Activated naive CD8-positive, alpha-beta T cell treated with anti-CD3 and anti-CD28 coated beads, Interleukin-2, amount 50 U/mL, for 24 hours (primary cell): ENCODE data around the gene LARGE1.

ENCODE experiments used
- ATAC-seq: fragments of 150-1000 bp; cut with Tn5 transposase; one replicate; pipeline ENCODE4 v1.10.0; 2021
- DNase-seq: peaks from one replicate; pipeline ENCODE4 v3.0.0; 2021
- H3K27ac Mint-ChIP-seq: one replicate; pipeline ENCODE4 v1.8.0; 2021; ENCODE audit warnings: mild to moderate bottlenecking, mixed read lengths
- H3K27me3 Mint-ChIP-seq: one replicate; pipeline ENCODE4 v1.8.0; 2021; ENCODE audit warnings: mixed read lengths
- H3K36me3 Mint-ChIP-seq: one replicate; pipeline ENCODE4 v1.8.0; 2021; ENCODE audit warnings: low read depth, mixed read lengths
- H3K4me1 Mint-ChIP-seq: one replicate; pipeline ENCODE4 v1.8.0; 2021; ENCODE audit warnings: mixed read lengths
- H3K4me3 Mint-ChIP-seq: one replicate; pipeline ENCODE4 v1.8.0; 2021; ENCODE audit warnings: mild to moderate bottlenecking, moderate library complexity, mixed read lengths
- H3K9me3 Mint-ChIP-seq: one replicate; pipeline ENCODE4 v1.8.0; 2021; ENCODE audit warnings: mixed read lengths

The LARGE1 gene

DNA sequence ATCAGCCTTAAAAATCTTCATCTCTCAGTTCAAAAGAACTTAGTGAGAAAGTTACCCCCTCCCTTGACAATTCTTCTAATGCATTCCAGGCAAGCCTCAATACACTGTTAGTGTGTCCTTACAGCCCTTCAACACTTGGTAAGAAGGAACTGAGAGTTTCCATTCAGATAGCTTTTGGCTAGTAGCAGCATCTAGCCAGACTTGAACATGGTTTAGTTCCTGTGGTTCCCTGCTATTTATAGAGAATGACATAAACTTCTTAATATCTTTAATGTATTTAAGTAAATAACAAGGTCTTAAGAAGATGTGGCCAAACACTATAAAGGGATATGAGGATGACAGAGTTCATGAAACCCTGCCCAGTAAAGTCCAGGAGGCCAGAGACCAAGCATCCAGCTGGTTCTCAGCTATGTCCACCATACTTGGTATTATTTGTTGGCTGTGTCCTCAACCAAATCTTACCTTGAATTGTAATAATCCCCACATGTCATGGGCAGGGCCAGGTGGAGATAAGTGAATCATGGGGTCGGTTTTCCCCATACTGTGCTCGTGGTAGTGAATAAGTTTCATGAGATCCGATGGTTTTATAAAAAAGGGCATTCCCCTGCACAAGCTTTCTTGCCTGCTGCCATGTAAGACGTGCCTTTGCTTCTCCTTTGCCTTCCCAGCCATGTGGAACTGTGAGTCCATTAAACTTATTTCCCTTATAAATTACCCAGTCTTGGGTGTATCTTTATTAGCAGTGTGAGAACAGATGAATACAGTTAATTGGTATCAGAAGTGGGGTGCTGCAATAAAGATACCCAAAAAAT lies 132.4 kb downstream of the LARGE1 start:
- peaks cover 7% of the 10 kb centered on the region for H3K36me3 Mint-ChIP-seq
- no peak overlapping the region for H3K4me3 Mint-ChIP-seq
- ATAC-seq (no peak), DNase-seq (no peak)
- peaks cover 45% of the 10 kb centered on the region for H3K9me3 Mint-ChIP-seq
- peaks cover 2% of the 10 kb centered on the region for H3K4me1 Mint-ChIP-seq
- H3K27me3 Mint-ChIP-seq: no peaks in the 10 kb centered on the region
- H3K27ac Mint-ChIP-seq: no peak overlapping the region

DNA sequence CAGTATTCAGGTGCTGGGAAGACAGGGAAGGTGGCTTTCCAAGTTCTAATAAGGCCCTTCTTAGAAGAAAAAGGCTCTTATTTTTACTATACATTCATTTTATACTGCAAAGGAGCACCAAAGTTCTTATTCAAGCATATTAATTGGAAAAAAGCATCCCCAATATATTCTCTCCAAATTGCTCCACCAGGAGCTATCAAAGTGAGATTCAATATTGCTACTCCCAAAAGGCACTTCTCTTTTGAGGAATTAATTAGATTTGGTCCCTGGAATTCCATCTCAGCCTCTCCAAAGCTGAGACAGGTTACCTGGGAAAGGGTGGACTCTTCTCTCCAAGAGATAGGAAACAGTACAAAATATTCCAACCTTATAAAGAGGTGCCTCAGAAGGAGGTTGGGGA lies 134.1 kb downstream of the LARGE1 start:
- Mint-ChIP-seq H3K27me3 (no peaks in the 10 kb centered on the region), H3K27ac (no peak overlapping the region), H3K4me3 (no peak overlapping the region), H3K9me3 (peaks cover 40% of the 10 kb centered on the region), H3K4me1 (peaks cover 2% of the 10 kb centered on the region), H3K36me3 (peaks cover 7% of the 10 kb centered on the region)
- ATAC-seq (no peak), DNase-seq (no peak)

DNA sequence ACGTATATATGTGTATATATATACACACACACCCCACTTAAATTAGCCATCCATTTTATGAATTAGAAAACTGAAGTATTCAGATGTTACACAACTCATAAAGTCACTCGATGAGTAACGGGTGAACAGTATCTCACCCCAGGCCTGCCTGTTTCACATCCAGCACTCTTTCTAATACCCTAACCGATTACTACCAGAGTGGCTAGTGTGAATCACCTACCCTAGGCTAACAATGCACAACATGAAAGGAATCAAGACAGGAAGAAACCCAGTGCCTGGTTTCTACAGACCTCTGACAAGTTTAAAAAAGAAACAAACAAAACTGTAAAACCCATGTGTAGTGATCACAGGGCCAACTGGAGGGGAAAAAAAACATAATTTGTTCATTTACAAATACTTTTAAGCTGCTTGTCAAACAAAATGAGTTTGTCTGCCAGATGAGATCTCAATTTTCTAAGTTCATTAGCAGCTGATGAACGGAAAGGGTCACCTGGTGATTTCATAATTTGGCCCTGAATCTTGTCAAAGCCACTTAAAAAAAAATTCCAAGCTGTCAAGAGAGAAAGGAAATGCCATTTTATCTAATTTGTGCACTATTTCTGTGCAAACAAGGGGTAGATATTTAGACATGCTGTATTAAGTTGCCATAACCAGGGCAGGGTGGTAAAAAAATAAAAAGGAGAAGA lies 134.8 kb downstream of the LARGE1 start:
- Mint-ChIP-seq H3K36me3 (peaks cover 7% of the 10 kb centered on the region), H3K9me3 (peaks cover 34% of the 10 kb centered on the region), H3K27ac (no peak overlapping the region), H3K27me3 (no peaks in the 10 kb centered on the region), H3K4me3 (no peak overlapping the region), H3K4me1 (peaks cover 2% of the 10 kb centered on the region)
- DNase-seq (no peak), ATAC-seq (no peak)

DNA sequence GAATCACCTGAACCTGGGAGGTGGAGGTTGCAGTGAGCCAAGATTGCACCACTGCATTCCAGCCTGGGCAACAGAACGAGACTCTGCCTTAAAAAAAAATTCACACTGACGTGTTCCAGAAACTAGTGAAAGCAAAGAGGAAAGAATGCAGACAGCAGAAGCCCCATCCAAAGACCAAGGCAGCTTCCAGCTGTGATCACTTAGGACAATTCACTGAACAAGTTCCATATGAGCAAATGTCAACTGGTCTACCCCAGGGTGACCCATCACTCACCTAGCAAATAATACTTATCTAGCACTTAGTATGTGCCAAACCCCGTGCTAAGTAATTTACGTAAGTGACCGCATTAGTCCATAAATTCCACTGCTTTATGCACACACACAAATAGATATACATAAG lies 138.9 kb downstream of the LARGE1 start:
- no peak overlapping the region for H3K27ac Mint-ChIP-seq
- no peak overlapping the region for H3K4me3 Mint-ChIP-seq
- peaks cover 4% of the 10 kb centered on the region for H3K9me3 Mint-ChIP-seq
- DNase-seq: no peak
- H3K4me1 Mint-ChIP-seq: no peaks in the 10 kb centered on the region
- no peaks in the 10 kb centered on the region for H3K27me3 Mint-ChIP-seq
- ATAC-seq: no peak
- H3K36me3 Mint-ChIP-seq: no peaks in the 10 kb centered on the region

DNA sequence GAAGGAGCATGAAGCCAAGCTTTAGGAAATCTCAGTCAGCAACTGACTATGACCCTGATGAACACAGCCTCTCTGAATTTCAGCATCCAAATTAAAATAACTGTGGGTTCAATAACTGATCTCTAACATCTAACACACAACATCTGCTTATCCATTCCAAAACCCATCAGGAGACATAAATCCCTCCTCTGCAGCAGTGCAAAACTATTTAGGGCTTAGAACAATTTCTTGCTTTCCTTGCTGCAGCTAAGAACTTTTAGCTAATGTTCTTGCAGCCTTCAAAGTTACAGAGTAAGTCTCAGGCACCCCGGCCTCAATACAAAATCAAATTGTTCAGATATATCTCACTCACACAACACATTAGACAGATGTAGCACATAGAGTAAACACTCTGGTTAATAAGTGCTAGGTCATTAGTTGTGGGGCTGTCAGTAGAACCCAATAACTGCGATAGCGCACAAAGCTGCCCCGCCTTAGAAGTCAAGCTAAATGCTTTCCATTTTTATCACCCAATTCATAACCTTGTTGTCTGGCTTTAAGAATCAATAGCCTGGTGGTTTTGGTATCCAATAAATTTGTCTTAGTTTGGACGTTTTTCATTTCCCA lies 139.6 kb downstream of the LARGE1 start:
- peaks cover 4% of the 10 kb centered on the region for H3K9me3 Mint-ChIP-seq
- no peak overlapping the region for H3K27ac Mint-ChIP-seq
- ATAC-seq (no peak), DNase-seq (no peak)
- H3K4me1 Mint-ChIP-seq: no peaks in the 10 kb centered on the region
- H3K36me3 Mint-ChIP-seq: no peaks in the 10 kb centered on the region
- no peaks in the 10 kb centered on the region for H3K27me3 Mint-ChIP-seq
- H3K4me3 Mint-ChIP-seq: no peak overlapping the region

DNA sequence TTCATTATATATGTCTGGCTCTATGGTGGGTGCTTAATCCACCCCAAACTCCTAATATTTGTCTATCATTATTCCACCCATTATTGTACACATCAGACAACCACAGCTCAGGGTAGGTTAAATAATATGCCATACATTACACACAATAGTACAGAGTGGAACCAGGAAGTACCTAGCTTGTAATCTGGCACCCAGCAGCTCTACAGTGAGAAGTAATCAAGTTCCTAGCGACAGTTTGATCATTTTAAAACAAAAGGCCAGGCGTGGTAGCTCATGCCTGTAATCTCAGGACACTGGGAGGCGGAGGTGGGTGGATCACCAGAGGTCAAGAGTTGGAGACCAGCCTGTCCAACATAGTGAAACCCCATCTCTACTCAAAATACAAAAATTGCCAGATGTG lies 141.0 kb downstream of the LARGE1 start:
- ATAC-seq (no peak), DNase-seq (no peak)
- H3K27me3 Mint-ChIP-seq: no peaks in the 10 kb centered on the region
- H3K36me3 Mint-ChIP-seq: no peaks in the 10 kb centered on the region
- no peak overlapping the region for H3K4me3 Mint-ChIP-seq
- no peaks in the 10 kb centered on the region for H3K4me1 Mint-ChIP-seq
- H3K27ac Mint-ChIP-seq: no peak overlapping the region
- H3K9me3 Mint-ChIP-seq: peaks cover 4% of the 10 kb centered on the region

DNA sequence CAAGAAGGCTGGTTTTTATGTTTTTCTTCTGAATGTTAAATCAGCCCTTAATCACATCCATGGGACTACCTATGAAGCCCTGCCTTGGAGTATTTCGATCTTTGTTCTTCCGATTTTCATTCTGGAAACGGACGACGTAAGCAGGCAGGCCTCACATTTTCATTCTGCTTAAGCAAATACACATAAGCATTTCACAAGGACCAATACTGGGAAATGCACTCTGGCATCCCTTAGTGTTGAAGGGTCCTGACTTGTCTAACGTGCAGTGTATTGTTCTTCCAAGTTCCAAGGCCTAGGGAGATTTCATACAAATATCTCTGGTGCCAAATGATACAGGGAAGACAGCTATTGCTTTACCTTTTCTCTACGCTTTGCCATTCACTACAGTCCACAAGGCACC lies 143.8 kb downstream of the LARGE1 start:
- Mint-ChIP-seq H3K27ac (no peak overlapping the region), H3K27me3 (no peaks in the 10 kb centered on the region), H3K4me1 (no peaks in the 10 kb centered on the region)

DNA sequence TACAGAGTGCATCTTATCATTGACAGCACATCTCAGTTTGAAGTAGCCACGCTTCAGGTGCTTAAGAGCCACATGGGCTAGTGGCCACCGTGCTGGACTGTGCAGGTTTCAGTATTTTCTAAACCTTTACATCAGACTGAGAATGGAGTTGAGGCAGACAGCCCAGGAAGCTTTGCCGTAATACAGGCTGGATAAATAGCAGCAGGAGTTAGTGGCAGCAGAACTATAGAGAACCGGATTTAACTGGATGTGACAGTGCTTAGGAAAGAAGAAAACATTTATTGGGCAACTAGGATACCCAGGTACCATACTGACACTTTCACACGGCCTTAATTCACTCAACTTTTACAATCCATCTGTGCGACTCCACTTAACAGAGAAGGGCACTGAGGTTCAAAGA lies 145.5 kb downstream of the LARGE1 start:
- Mint-ChIP-seq H3K27me3 (no peaks in the 10 kb centered on the region), H3K27ac (no peak overlapping the region), H3K4me3 (no peak overlapping the region), H3K9me3 (no peaks in the 10 kb centered on the region), H3K36me3 (no peaks in the 10 kb centered on the region), H3K4me1 (no peaks in the 10 kb centered on the region)
- no peak for DNase-seq
- ATAC-seq: no peak

More for the DNA sequence above, 143.8 kb downstream of the LARGE1 start:
- DNase-seq (no peak), ATAC-seq (no peak)
- Mint-ChIP-seq H3K36me3 (no peaks in the 10 kb centered on the region), H3K4me3 (no peak overlapping the region), H3K9me3 (no peaks in the 10 kb centered on the region)

DNA sequence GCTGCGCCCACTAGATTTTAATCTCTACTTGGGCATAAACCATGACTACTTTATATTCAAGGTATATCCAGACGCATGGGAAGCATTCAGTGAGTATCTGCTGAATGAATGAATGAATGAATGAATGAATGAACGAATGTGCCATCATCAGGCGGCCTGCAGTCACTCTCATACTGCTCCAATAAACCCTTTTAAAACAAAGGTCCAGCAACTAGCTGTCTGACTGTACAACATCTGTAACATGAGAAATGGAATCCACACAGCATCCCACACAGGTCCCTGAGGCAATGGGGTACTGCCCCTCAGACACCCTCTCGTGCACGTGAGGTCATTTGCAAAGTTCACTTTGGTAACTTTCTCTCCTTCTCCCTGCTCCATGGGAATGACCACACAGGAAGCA lies 147.5 kb downstream of the LARGE1 start:
- no peak overlapping the region for H3K4me3 Mint-ChIP-seq
- H3K36me3 Mint-ChIP-seq: no peaks in the 10 kb centered on the region
- DNase-seq (no peak), ATAC-seq (no peak)
- peaks cover 3% of the 10 kb centered on the region for H3K9me3 Mint-ChIP-seq
- H3K27ac Mint-ChIP-seq: no peak overlapping the region
- H3K4me1 Mint-ChIP-seq: no peaks in the 10 kb centered on the region
- no peaks in the 10 kb centered on the region for H3K27me3 Mint-ChIP-seq

DNA sequence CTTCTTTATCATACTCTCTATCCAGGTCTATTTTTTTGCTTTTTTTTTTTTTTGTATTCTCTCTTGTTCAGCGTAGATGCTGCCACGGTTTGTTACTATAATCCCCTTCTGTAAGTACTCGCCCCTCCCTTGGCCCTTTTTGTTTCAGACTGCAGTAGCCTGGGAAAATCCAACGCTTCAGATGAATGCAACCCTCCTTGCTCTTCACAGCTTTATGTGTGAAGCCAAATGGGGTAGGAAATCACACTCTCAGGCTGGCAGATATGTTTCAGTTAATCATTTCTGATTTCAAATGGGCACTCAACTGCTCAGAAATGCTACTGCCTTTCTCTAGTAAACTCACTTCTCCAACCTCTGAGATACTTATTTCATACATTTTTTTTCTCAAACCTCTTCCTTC lies 149.1 kb downstream of the LARGE1 start:
- Mint-ChIP-seq H3K4me3 (no peak overlapping the region), H3K36me3 (no peaks in the 10 kb centered on the region), H3K27ac (no peak overlapping the region), H3K4me1 (no peaks in the 10 kb centered on the region), H3K9me3 (peaks cover 3% of the 10 kb centered on the region), H3K27me3 (no peaks in the 10 kb centered on the region)
- DNase-seq (no peak), ATAC-seq (no peak)

DNA sequence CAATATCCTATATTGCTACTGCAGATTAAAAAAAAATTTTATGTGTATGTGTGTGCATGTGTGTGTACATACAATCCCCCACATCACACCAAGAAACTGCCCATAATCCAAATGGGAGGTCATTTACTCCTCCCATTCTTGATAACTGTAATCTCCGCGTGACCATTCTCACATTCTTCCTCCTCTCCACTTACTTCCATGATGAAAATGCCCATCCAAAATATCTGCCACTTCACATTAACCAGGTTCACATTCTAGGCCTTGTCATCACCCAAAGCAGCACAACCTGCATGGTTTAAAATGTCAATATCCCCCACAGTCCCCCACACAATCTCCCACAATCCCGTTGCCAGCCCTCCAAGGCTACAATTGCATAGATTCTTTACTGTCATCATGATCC lies 149.6 kb downstream of the LARGE1 start:
- DNase-seq: no peak
- Mint-ChIP-seq H3K9me3 (peaks cover 3% of the 10 kb centered on the region), H3K36me3 (no peaks in the 10 kb centered on the region), H3K4me3 (no peak overlapping the region), H3K4me1 (no peaks in the 10 kb centered on the region), H3K27me3 (no peaks in the 10 kb centered on the region), H3K27ac (no peak overlapping the region)
- no peak for ATAC-seq

DNA sequence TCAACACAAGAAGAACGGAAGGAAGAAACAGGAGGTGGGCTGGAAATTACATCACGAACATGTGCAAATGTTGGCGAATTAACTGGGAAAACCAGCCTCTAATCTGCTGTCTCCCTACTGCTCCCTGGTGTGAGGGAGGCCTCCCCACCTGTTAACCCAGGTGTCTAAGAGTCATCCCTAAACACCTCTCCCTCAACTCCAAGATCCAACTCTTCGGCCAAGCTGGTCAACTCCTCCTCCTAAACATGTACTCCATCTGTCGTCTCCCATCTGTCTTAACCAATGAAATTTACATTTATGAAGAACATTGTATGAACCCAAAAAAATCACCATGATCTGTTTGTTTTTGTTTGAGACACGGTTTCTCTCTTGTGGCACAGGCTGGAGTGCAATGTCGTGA lies 154.2 kb downstream of the LARGE1 start:
- no peaks in the 10 kb centered on the region for H3K4me1 Mint-ChIP-seq

DNA sequence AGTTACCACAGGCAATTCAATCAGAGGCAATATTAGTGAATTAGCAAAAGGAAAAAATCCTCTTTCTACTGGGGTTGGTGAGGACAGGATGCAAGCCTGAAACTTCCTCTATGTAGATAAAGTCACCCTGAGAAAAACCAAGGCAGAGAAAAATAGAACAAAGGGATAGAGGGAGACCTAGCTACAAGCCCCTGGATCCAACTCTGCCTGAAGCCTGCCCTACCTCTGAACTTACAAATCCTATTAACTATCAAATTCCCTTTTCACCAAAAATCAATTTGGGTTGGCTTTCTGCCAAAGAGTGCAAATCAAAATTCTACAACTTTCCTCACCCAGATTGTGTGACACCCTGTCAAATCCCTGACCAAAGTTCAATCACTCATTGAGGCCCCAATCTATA lies 161.3 kb downstream of the LARGE1 start:
- H3K27ac Mint-ChIP-seq: no peak overlapping the region
- no peak for ATAC-seq

More for the DNA sequence above, 154.2 kb downstream of the LARGE1 start:
- no peak for ATAC-seq
- no peak overlapping the region for H3K27ac Mint-ChIP-seq
- H3K9me3 Mint-ChIP-seq: peaks cover 6% of the 10 kb centered on the region
- DNase-seq: no peak
- peaks cover 2% of the 10 kb centered on the region for H3K27me3 Mint-ChIP-seq
- no peaks in the 10 kb centered on the region for H3K36me3 Mint-ChIP-seq
- H3K4me3 Mint-ChIP-seq: no peak overlapping the region

DNA sequence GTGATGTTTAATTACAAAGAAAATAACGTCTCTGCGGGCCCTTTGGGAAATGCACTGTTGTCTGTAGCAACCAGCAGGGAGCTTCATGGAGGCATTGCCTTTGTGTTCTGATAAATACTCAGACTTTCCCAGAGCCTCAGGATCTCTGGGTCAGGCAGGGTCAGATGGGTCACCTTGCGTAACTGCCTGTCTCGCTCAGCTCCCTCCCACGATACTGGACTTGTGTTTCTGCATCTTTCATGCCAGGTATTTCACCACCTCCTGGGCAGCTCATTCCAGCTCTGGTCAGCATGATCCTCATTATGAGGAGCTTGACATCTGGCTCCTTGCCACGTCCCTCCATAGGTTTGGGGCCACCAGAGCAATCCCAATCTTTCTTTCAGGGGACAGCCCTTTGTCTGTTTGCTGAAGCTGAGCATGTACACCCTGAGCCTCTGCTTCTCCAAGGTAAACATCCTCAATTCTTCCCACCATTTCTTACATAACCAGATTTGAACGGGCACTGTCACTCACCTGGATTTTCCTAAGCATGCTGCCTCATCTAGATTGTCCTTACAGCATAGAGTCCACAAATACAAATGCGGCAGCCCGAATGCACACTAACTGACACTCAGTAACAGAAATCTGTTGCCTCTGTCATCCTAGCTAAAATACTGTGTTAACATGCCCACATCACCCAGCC lies 162.3 kb downstream of the LARGE1 start:
- DNase-seq: no peak
- no peaks in the 10 kb centered on the region for H3K4me1 Mint-ChIP-seq
- H3K9me3 Mint-ChIP-seq: peaks cover 34% of the 10 kb centered on the region
- peaks cover 7% of the 10 kb centered on the region for H3K36me3 Mint-ChIP-seq
- ATAC-seq: no peak
- H3K27me3 Mint-ChIP-seq: no peaks in the 10 kb centered on the region
- no peak overlapping the region for H3K4me3 Mint-ChIP-seq
- H3K27ac Mint-ChIP-seq: no peak overlapping the region

More for the DNA sequence above, 161.3 kb downstream of the LARGE1 start:
- no peak overlapping the region for H3K4me3 Mint-ChIP-seq
- H3K36me3 Mint-ChIP-seq: peaks cover 7% of the 10 kb centered on the region
- peaks cover 34% of the 10 kb centered on the region for H3K9me3 Mint-ChIP-seq
- no peak for DNase-seq
- no peaks in the 10 kb centered on the region for H3K27me3 Mint-ChIP-seq
- no peaks in the 10 kb centered on the region for H3K4me1 Mint-ChIP-seq
